GM10266 (cell line): ENCODE data around the gene SPON1.

Source experiments
- DNase-seq: peaks from one replicate; pipeline ENCODE4 v3.0.0; 2012; ENCODE audit errors: extremely low spot score
- CTCF ChIP-seq: IDR thresholded peaks from 2 replicates; pipeline ENCODE4 v1.5.1; 2012; ENCODE audit warnings: mild to moderate bottlenecking, low read depth; ENCODE audit not compliant: control insufficient read depth, insufficient read depth; ENCODE audit errors: missing control alignments

SPON1 gene

GRCh38 chr11:13939961-13940906, 22.3 kb upstream of the SPON1 start:
- DNase-seq: no peak
- no peak for TF ChIP-seq CTCF

- no peak for TF ChIP-seq CTCF
- DNase-seq: no peak
Observed at GRCh38 chr11:13940907-13941256, 21.6 kb upstream of the SPON1 start.

GRCh38 chr11:13941775-13942174, 20.7 kb upstream of the SPON1 start:
- DNase-seq: no peak
- TF ChIP-seq CTCF: no peak

GRCh38 chr11:13942378-13942777, 20.1 kb upstream of the SPON1 start:
- no peak for DNase-seq
- no peak for TF ChIP-seq CTCF

GRCh38 chr11:13942971-13943381, 19.5 kb upstream of the SPON1 start:
- DNase-seq: no peak
- no peak for TF ChIP-seq CTCF

- no peak for TF ChIP-seq CTCF
- DNase-seq: no peak
Observed at GRCh38 chr11:13944016-13944415, 18.5 kb upstream of the SPON1 start.

- DNase-seq: no peak
- no peak for TF ChIP-seq CTCF
Observed at GRCh38 chr11:13944911-13945425, 17.6 kb upstream of the SPON1 start.
